SK-MEL-5 (cell line): ENCODE measurements around the gene CDC42SE2. TPM values are rescaled to one million over a fixed set of nuclear protein-coding genes. Genes with fewer than 3 reads are reported as not detected.
"Not testable (repeated sequence)": the region's sequence is repeated elsewhere in the genome, so short reads cannot be mapped to it uniquely, and the experiment has no call there.

Source experiments
- DNase-seq: peaks from one replicate; pipeline ENCODE4 v3.0.0-alpha.2; 2016; ENCODE audit warnings: low read depth, low spot score
- in situ Hi-C: cut with HindIII; loops from 2 replicates; pipeline ENCODE4 v1.10.0; 2016; ENCODE audit warnings: low sequenced_read_pairs, high pct_unique_total_duplicates, low pct_unique_long_range_greater_than_20kb
- total RNA-seq: library from RNA; depleted of rRNA; stranded (reverse); fragments of >200 nt; shearing (Covaris generic); gene quantifications from 2 replicates; pipeline ENCODE4 v1.2.3, GENCODE V29; 2014

CDC42SE2 gene
- total RNA-seq, 1 experiment from 2014 or later: 25.2 TPM

- in situ Hi-C loops: no loop called here
- no peak for DNase-seq
These were observed 126.0 kb downstream of the CDC42SE2 start for GRCh38 chr5:131389869-131390265.

GRCh38 chr5:131392466-131393095 is 128.7 kb downstream of the CDC42SE2 start:
- in situ Hi-C loops: no loop called here

GRCh38 chr5:131393498-131393968 is 129.7 kb downstream of the CDC42SE2 start:
- DNase-seq: no peak
- in situ Hi-C loops: no loop called here

More at GRCh38 chr5:131392466-131393095, 128.7 kb downstream of the CDC42SE2 start:
- DNase-seq: no peak

GRCh38 chr5:131394128-131394527 is 130.3 kb downstream of the CDC42SE2 start:
- in situ Hi-C loops: no loop called here
- no peak for DNase-seq

- no peak for DNase-seq
- in situ Hi-C loops: no loop called here
These were observed 132.2 kb downstream of the CDC42SE2 start for GRCh38 chr5:131396015-131396414.

- in situ Hi-C loops: no loop called here
- DNase-seq: no peak
These were observed 132.9 kb downstream of the CDC42SE2 start for GRCh38 chr5:131396630-131397273.

GRCh38 chr5:131399007-131399406 is 135.2 kb downstream of the CDC42SE2 start:
- in situ Hi-C loops, DNase-seq: not testable (repeated sequence)

- no peak for DNase-seq
- in situ Hi-C loops: no loop called here
These were observed 136.7 kb downstream of the CDC42SE2 start for GRCh38 chr5:131400585-131400984.

GRCh38 chr5:131405674-131406073 is 141.8 kb downstream of the CDC42SE2 start:
- in situ Hi-C loops: no loop called here
- DNase-seq: no peak

- in situ Hi-C loops: no loop called here
- DNase-seq: no peak
These were observed 142.2 kb downstream of the CDC42SE2 start for GRCh38 chr5:131406076-131406475.

- in situ Hi-C loops: no loop called here
- no peak for DNase-seq
These were observed 143.3 kb downstream of the CDC42SE2 start for GRCh38 chr5:131406975-131407638.

- no peak for DNase-seq
- in situ Hi-C loops: no loop called here
These were observed 150.0 kb downstream of the CDC42SE2 start for GRCh38 chr5:131413605-131414559.

GRCh38 chr5:131416729-131417128 is 152.9 kb downstream of the CDC42SE2 start:
- in situ Hi-C loops: no loop called here
- no peak for DNase-seq

GRCh38 chr5:131417240-131417869 is 153.5 kb downstream of the CDC42SE2 start:
- DNase-seq: peak; percentile 78
- in situ Hi-C loops: no loop called here

GRCh38 chr5:131418846-131419245 is 155.0 kb downstream of the CDC42SE2 start:
- in situ Hi-C loops: no loop called here
- no peak for DNase-seq

GRCh38 chr5:131419877-131420276 is 156.0 kb downstream of the CDC42SE2 start:
- in situ Hi-C loops: no loop called here
- DNase-seq: no peak

- in situ Hi-C loops: no loop called here
- peak; percentile 50 for DNase-seq
These were observed 159.2 kb downstream of the CDC42SE2 start for GRCh38 chr5:131423056-131423455.
